OCI-LY3 (cell line): ENCODE measurements around the gene JUP.

ENCODE experiments used
- H2AFZ ChIP-seq: fragments of 200-600, 300-600 bp; shearing (Covaris generic); 2 replicates; pipeline ENCODE4 v1.6.0; 2014; ENCODE audit warnings: antibody characterized with exemption, low read depth, low read length
- H3K27ac ChIP-seq: fragments of 200-600, 300-600 bp; sonication (generic); 2 replicates; pipeline ENCODE4 v1.5.1; 2014; ENCODE audit warnings: mild to moderate bottlenecking, low read length, moderate library complexity, mixed read lengths
- H3K27me3 ChIP-seq: fragments of 200-600, 300-600 bp; sonication (generic); 2 replicates; pipeline ENCODE4 v1.6.1; 2014; ENCODE audit warnings: low read depth, low read length, mixed read lengths
- H3K36me3 ChIP-seq: fragments of 200-600, 300-600 bp; sonication (generic); replicated peaks from 2 replicates; pipeline ENCODE3; 2014; ENCODE audit warnings: low read depth, low read length, mixed read lengths
- H3K4me1 ChIP-seq: fragments of 300-600, 200-600 bp; sonication (generic); 2 replicates; pipeline ENCODE4 v1.6.1; 2014; ENCODE audit warnings: low read length, mixed read lengths
- H3K4me2 ChIP-seq: fragments of 200-600, 300-600 bp; sonication (generic); 2 replicates; pipeline ENCODE4 v1.6.1; 2014; ENCODE audit warnings: low read length, mixed read lengths
- H3K4me3 ChIP-seq: fragments of 300-600, 200-600 bp; sonication (generic); 2 replicates; pipeline ENCODE4 v1.5.1; 2014; ENCODE audit warnings: antibody characterized with exemption, mild to moderate bottlenecking, low read length, moderate library complexity
- H3K79me2 ChIP-seq: fragments of 300-600, 200-600 bp; shearing (Covaris generic); 2 replicates; pipeline ENCODE4 v1.6.1; 2014; ENCODE audit warnings: mild to moderate bottlenecking, low read length, mixed read lengths
- H3K9ac ChIP-seq: fragments of 300-600, 200-600 bp; shearing (Covaris generic); 2 replicates; pipeline ENCODE4 v1.6.0; 2014; ENCODE audit warnings: mild to moderate bottlenecking, low read length, moderate library complexity
- H3K9me3 ChIP-seq: fragments of 200-600, 300-600 bp; shearing (Covaris generic); 2 replicates; pipeline ENCODE4 v1.6.1; 2014; ENCODE audit warnings: low read length, mixed read lengths; ENCODE audit not compliant: insufficient read depth
- H4K20me1 ChIP-seq: fragments of 200-600, 300-600 bp; sonication (generic); 2 replicates; pipeline ENCODE4 v1.6.1; 2016; ENCODE audit warnings: low read length, mixed read lengths; ENCODE audit not compliant: insufficient read depth
- CTCF ChIP-seq: fragments of 200-600, 300-600 bp; sonication (generic); IDR thresholded peaks from 2 replicates; pipeline ENCODE4 v1.5.1; 2014; ENCODE audit warnings: antibody characterized with exemption, low read length, low read depth
- EZH2phosphoT487 ChIP-seq: fragments of 200-600 bp; shearing (Covaris generic); IDR thresholded peaks from 2 replicates; pipeline ENCODE4 v1.6.1; 2018; ENCODE audit warnings: antibody characterized with exemption, mixed run types, low read depth

The JUP gene

GRCh38 chr17:41775394-41776226 is 10.9 kb downstream of the JUP start:
- no peaks in the 10 kb centered on the region for H3K36me3 ChIP-seq
- no peak overlapping the region for H3K4me2 ChIP-seq
- H3K9me3 ChIP-seq: no peaks in the 10 kb centered on the region
- no peaks in the 10 kb centered on the region for H3K79me2 ChIP-seq
- TF ChIP-seq CTCF: no peak
- no peak for TF ChIP-seq EZH2phosphoT487
- no peak overlapping the region for H3K27ac ChIP-seq
- H4K20me1 ChIP-seq: no peaks in the 10 kb centered on the region
- H3K4me1 ChIP-seq: no peaks in the 10 kb centered on the region
- no peak overlapping the region for H3K9ac ChIP-seq
- peaks cover 6% of the 10 kb centered on the region; the same call in 1 of the 2 replicates for H3K27me3 ChIP-seq
- H2AFZ ChIP-seq: no peak overlapping the region
- no peak overlapping the region for H3K4me3 ChIP-seq

GRCh38 chr17:41773731-41774193 is 12.7 kb downstream of the JUP start:
- Histone ChIP-seq H3K9me3 (no peaks in the 10 kb centered on the region), H3K4me1 (no peaks in the 10 kb centered on the region), H3K27me3 (peaks cover 6% of the 10 kb centered on the region; the same call in 1 of the 2 replicates), H3K4me3 (no peak overlapping the region), H4K20me1 (no peaks in the 10 kb centered on the region), H3K36me3 (no peaks in the 10 kb centered on the region), H2AFZ (no peak overlapping the region), H3K27ac (no peak overlapping the region), H3K9ac (no peak overlapping the region), H3K4me2 (no peak overlapping the region), H3K79me2 (no peaks in the 10 kb centered on the region)
- no peak for TF ChIP-seq EZH2phosphoT487
- no peak for TF ChIP-seq CTCF

- peaks cover 6% of the 10 kb centered on the region; the same call in 1 of the 2 replicates for H3K27me3 ChIP-seq
- TF ChIP-seq CTCF (no peak), EZH2phosphoT487 (no peak)
- no peak overlapping the region for H3K27ac ChIP-seq
- no peaks in the 10 kb centered on the region for H3K36me3 ChIP-seq
- no peaks in the 10 kb centered on the region for H3K79me2 ChIP-seq
- no peak overlapping the region for H3K4me3 ChIP-seq
- no peaks in the 10 kb centered on the region for H4K20me1 ChIP-seq
- H3K4me2 ChIP-seq: no peak overlapping the region
- no peak overlapping the region for H3K9ac ChIP-seq
- no peaks in the 10 kb centered on the region for H3K9me3 ChIP-seq
- no peak overlapping the region for H2AFZ ChIP-seq
- H3K4me1 ChIP-seq: no peaks in the 10 kb centered on the region
Observed at GRCh38 chr17:41773190-41773588, 13.3 kb downstream of the JUP start.

GRCh38 chr17:41772586-41773189 is 13.8 kb downstream of the JUP start:
- H3K4me3 ChIP-seq: no peak overlapping the region

More at GRCh38 chr17:41772586-41773189, 13.8 kb downstream of the JUP start:
- Histone ChIP-seq H3K36me3 (no peaks in the 10 kb centered on the region), H4K20me1 (no peaks in the 10 kb centered on the region), H3K79me2 (no peaks in the 10 kb centered on the region), H3K27me3 (peaks cover 6% of the 10 kb centered on the region; the same call in 1 of the 2 replicates), H2AFZ (no peak overlapping the region), H3K4me2 (no peak overlapping the region), H3K9ac (no peak overlapping the region), H3K4me1 (no peaks in the 10 kb centered on the region), H3K9me3 (no peaks in the 10 kb centered on the region), H3K27ac (no peak overlapping the region)
- TF ChIP-seq CTCF (no peak), EZH2phosphoT487 (no peak)
